Nucleus accumbens (tissue), 56 donors: Measurements from ENCODE around the gene LILRA5.
"Not testable (repeated sequence)": the region's sequence is repeated elsewhere in the genome, so short reads cannot be mapped to it uniquely, and the experiment has no call there.

Experiments
- DNase-seq, 56 donors: peaks; one replicate each; lab custom pipeline; 2025; lab: John Stamatoyannopoulos, UW

LILRA5 gene

DNA sequence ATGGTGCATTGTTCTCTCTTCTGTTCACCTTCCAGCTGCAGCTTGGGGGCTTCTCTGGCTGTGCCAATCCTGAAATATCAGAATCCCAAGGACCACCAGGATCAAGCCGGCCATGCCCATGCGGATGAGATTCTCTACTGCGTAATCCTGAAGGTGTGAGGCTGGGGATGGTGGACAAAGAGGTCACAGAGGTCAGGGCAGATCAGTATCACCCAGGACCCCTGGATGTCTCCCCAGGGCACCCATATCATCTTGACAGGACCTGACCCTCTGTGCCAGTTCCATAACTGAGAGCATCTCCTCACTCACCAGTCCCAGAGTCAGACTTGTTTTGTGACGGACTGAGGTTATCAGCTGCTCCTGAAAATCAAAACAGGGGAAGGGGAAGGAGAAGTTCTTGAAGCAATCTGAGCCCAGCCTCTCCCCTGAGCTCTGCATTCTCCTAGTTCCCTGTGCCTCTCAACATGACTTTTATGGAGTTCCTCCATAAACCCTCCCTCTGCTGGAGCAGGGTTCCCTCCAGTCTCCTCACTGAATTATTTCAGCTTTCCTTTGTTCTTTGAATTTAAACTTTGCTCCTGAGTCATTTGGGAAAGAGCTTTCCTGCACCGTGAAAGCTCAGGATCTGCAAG, 5.5 kb downstream of the LILRA5 start:
- no peak for DNase-seq

DNA sequence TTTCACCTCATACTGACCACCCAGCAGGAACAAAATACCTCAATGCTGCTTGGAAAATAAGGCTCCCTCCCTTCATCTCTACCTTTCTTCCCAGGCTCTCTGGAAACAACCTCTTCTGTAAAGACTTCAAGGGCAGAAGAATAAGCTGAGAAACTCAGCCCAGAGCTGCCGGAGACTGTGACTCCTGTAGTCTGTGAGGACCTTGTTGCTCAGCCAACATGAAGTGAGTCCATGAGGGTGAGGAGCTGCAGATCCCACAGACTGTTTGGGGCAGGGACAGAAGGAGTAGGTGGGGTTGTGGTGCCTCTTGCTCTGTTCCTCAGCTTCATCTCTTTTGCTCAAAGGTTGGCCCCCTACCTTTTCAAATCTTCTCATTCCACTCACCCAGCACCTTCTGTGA, 7.8 kb downstream of the LILRA5 start:
- DNase-seq = no peak

DNA sequence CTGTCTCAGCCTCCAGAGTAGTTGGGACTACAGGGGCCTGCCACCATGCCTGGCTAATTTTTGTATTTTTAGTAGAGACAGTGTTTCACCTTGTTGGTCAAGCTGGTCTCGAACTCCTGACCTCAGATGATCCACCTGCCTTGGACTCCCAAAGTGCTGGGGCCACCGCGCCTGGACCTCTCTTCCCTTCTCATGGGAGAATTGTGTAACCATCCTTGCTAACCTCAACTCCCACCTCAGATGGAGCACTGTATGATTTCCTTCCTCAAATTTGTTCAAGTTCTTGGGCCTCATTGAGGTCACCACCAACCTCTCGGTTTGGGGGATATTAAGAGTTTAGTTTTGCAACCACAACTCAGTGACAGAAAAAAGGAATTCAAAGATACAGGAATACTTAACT, 10.7 kb downstream of the LILRA5 start:
- DNase-seq = no peak

DNA sequence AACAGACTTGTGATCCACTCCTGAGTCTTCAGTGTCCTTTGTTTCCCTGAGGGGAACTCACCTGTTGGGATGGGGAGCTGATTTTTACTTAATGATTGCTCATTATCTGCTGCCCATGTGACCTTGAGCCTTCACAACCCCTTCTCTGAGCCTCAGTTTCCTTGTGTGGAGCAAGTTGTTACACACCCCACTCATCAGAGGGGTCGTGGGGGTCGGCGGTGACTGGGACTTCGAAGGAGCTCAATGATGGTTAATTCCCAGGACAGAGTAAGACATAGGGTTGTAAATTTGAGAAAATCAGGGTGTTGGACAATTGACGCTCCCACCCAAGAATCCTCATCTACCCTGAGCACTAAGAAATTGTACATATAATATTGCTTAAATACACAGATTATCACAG, 13.5 kb downstream of the LILRA5 start:
- no peak for DNase-seq

DNA sequence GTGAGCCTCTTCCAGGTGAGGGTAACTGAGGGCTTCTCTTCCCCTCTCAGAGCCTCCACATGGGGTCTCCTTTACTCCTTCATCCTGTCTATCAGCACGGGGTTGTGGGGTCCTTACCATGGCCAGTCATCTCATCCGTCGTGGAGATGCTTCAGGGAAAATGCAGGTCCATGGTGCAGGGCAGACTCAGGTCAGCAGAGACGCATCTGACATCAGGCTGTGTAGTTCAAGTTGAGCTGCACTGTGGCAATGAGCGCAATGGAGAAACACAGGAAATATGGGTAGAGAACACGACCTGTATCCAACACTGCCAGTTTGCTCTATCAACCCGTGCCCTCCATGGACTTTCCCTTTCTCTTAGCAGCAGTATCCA, 13.9 kb downstream of the LILRA5 start:
- DNase-seq = no peak

- DNase-seq = no peak
Measured at GRCh38 chr19:54298357-54299125, 14.4 kb downstream of the LILRA5 start.

DNA sequence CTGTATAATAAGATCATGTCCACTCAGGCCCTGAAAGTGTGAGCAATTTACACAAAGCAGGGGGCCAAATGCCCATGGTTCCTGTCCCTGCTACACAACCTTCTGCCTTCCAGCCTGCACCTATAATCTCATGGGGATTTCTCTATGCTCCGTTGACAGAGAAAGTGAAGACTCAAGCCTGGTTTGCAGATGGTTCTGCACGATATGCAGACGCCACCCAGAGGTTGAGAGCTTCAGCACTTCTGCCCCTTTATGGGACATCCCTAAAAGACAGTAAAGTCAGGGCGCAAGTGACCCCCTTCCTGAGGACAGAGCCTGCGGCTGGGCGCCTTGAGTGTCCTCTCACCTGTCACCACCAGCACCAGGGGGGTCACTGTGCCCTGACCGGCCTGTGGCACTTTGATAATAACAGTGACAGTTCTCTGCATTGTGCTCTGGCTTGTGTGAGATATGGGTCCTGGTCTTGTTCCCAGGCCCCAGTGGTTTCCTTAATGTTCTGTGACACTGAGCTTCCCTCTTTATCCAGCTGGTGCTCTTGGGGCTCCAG, 15.1 kb downstream of the LILRA5 start:
- DNase-seq = peak in 1 of 56 donors; percentile 8

GRCh38 chr19:54294539-54294938, 18.4 kb downstream of the LILRA5 start:
- DNase-seq = no peak

DNA sequence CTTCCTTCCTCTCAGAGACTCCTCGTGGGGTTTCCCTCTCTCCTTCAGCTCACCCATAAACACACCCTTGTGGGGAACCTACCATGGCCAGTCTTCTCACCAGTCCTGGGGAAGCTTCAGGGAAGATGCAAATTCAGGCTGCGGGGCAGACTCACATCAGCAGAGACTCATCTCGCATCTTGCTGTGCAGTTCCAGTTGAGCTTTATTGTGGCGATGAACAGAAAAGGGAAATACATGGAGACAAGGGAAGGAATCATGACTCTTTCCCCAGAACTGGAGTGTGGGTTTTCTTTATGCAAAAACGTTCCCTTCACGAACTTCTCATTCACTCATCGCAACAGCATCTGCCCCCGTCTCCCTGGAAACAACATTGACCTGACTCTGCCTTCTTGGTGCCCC, 23.8 kb downstream of the LILRA5 start:
- DNase-seq = not testable (repeated sequence)

- DNase-seq = no peak
Measured at GRCh38 chr19:54287456-54287855, 25.5 kb downstream of the LILRA5 start.

DNA sequence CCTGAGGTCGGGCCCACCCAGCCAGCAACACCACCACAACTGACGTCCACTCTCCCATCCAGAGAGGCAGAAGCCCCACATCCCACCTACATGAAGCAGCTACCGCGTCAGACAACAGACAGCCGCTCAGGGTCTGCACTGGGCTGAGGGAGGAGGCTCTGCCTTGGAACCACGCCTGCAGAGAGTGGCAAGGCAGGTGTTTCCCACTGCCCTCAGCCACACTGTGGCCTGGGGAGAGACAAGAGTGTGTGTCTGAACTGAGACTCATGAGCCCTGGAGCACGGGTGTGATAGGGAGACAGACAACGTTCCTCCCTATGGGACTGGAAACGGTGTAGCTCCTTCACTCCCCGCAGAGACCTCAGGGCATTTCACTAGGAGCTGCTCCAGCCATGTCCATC, 26.7 kb downstream of the LILRA5 start:
- not testable (repeated sequence) for DNase-seq

DNA sequence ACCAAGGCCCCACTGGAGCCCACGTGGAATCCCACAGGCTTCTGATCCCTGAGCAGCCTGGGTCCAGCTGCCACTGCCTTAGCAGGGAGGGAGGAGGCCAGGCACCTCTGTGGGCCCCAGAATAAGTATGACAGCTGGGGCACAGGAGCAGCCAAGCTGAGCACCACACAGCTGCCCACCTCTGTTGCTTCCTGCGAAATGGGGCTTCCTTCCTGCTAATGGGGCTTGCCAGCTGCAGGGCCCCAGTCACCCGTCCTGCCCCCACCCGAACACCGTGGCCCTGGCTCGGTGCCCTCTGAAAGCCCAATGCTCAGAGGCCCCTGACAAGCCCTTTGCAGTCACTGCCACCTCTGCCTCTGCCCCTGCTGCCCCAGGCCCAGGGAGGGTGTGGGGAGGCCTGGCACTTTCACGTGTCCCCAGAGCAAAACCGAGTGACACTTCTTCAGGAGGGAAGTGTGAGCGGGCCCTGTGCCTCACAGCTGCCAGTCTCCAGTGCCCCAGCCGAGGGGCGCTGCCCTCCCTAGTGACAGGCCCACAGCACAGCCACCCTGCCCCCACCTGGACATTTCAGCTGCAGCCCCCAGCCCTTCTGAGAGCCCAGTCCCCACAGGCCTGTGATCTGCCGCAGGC, 27.4 kb downstream of the LILRA5 start:
- not testable (repeated sequence) for DNase-seq

DNA sequence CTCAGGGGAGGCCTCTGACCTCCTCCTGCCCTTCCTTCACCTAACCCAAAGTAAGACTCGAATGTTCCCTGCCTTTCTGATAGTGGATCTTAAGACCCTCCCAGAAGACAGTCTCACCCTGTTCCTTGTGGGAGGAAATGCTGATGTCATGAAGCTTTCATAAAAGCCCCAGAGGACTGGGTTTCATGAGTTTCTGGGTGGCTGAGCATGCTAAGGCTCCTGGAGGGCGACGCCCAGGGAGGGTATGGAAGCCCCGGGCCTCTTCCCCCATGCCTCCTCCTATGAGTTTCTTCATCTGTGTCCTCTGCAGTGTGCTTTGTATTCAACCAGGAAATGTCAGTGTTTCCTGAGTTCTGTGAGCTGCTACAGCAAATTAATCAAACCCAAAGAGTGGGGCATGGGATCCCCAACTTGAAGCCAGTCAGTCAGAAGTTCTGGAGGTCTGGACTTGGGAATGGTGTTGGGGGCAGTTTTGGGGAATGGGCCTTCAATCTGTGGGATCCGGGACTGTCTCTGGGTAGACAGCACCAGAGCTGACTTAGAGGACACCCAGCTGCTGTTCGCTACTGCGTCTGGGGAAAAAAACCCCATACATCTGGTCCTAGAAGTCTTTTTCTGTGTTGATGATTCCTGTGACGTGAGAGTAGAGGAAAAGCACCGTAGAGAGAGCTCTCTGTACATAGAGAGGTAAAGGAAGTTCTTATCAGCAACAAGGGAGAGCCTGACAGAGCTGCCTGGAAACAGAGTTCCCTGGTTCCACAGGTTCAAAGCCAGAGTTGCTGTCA, 30.1 kb downstream of the LILRA5 start:
- DNase-seq = no peak

DNA sequence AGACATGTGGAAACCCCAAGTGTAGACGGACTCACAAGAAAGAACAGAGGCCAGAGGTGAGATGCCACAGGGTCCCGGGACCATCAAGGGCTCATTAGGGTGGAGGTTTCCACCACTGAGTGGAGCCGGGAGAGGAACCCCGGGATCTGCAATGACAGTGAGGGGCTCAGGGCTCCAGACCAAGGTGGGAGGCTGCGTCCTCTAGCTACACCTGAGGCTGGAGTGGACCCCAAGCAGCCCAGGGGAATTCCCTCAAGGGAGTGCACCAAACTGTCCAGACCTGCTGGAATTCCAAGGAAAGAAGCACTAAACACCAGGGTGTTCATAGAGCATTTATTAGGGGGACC, 31.3 kb downstream of the LILRA5 start:
- DNase-seq = not testable (repeated sequence)

DNA sequence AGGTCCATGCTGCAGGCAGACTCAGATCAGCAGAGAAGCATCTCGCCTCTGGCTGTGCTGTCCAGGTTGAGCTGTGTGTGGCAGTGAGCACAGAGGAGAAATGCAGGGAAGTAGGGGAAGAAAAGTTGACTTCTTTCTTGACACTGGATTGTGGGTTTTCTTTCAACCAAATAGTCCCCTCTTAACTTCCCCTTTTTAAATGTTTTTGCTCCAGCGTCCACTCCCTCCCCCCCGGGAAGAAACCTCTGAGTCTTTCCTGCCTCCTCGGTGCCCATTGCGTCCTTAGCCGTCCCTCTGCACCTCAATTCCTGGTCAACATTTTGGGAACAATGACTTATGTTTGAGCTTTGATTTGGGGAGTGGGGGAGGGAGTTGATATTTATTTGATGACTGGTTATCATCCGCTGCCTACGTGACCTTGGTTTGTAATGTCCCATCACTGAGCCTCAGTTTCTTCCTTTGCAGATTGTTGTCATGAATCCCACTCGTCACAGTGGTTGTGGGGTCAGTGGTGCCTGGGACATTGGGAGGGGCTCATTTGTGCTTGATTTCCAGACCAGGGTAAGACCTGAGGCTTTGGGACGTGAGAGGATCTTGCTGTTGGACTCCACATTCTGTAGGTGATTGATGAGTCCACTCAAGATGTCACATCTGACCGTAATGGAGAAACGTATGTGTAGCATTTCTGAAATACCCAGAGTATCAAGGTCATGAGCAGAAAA, 31.8 kb downstream of the LILRA5 start, which contains the start of gene LILRB2:
LILRB2 (minus strand) TSS at position 104 of the 722 bp plus-strand sequence. CDS start 614 bp downstream, outside the sequence.
- DNase-seq = no peak

GRCh38 chr19:54280441-54280840, 32.5 kb downstream of the LILRA5 start:
- DNase-seq = not testable (repeated sequence)

DNA sequence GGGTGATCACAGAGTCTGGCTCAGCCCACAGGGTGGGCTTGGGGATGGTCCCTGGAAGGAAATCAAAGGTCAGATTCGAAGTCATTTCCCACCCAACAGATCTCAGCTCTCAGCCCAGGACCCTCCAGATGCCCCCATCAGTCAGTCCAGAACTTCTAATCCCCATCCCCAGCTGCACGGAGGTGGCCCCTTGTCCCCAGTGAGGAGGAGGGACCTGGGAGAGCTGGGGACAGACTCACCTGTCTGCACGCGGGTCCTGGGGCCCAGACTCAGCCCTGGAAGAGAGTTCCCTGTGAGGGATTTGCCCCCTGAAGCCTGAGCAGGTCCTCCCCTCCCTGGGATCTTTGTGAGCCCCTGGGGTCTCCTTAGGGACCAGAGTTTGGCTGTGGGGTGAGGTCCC, 32.9 kb downstream of the LILRA5 start:
- DNase-seq = not testable (repeated sequence)

DNA sequence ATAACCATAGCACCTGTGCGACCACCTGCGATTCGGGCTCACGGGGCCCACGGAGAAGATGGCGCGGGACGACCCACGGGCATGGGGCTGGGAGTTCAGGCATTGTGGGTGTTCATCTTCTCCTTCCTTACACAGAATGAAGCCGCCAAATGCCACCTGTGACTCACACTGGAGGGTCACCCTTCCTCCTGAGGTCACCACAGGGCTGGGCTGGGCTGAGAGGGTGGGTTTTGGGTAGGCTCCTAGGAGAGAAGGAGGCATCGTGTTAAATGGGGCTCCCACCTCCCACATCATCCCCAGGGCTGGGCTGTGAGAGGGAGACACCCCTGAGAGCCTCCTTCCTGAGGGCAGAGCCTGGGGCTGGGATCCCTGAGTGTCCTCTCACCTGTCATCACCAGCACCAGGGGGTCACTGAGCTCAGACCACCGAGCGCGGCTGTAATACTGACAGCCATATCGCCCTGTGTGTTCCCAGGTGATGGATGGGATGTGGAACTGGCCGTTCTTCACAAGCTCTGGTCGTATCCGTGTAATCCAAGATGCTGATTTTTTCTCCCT, 33.5 kb downstream of the LILRA5 start:
- no peak for DNase-seq

DNA sequence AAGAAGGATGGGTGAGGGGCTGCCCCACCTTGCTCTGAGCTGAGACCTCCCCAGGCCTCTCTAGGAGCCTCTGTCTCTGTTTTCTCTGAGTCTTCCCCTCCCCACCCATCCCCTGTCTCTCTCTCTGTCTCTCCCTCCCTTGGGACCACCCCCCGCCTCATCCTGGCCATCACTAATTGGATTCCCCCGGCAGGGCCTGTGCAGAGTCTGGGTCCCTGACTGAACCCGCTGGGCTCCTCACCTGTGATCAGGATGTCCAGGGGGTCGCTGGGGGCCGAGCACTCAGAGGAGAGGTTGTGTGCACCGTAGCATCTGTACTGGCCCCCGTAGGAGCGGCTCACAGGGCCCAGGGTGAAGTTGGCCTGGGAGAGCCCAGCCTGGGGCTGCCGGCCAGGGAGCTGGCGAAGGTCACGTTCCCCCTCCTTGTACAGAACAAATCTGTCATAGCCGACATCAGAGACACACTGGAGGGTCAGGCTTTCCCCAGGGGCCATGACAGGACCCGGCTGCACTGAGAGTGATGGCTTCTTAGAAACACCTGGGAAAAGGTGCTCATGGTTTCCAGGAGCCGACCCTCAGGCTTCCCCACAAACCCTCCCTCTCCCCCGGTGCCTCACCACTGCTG, 34.3 kb downstream of the LILRA5 start:
- not testable (repeated sequence) for DNase-seq
